Stimulated activated CD4-positive, alpha-beta T cell treated with anti-CD3 and anti-CD28 coated beads, Interleukin-1b, Interleukin-23, amount 100 ng/mL, for 1 hour (primary cell): ENCODE data around the gene GPANK1.

Experiments used
- DNase-seq, 2 donors: peaks; one replicate each; pipeline ENCODE4 v3.0.0-alpha.2; 2020; ENCODE audit warnings: low read depth in 2 of 2

The GPANK1 gene

GRCh38 chr6:31691078-31691463, 26.3 kb upstream of the GPANK1 start:
- no peak for DNase-seq

GRCh38 chr6:31690231-31691077, 25.7 kb upstream of the GPANK1 start:
- DNase-seq, result no peak

GRCh38 chr6:31689249-31690110, 24.7 kb upstream of the GPANK1 start:
- DNase-seq, result no peak

DNA sequence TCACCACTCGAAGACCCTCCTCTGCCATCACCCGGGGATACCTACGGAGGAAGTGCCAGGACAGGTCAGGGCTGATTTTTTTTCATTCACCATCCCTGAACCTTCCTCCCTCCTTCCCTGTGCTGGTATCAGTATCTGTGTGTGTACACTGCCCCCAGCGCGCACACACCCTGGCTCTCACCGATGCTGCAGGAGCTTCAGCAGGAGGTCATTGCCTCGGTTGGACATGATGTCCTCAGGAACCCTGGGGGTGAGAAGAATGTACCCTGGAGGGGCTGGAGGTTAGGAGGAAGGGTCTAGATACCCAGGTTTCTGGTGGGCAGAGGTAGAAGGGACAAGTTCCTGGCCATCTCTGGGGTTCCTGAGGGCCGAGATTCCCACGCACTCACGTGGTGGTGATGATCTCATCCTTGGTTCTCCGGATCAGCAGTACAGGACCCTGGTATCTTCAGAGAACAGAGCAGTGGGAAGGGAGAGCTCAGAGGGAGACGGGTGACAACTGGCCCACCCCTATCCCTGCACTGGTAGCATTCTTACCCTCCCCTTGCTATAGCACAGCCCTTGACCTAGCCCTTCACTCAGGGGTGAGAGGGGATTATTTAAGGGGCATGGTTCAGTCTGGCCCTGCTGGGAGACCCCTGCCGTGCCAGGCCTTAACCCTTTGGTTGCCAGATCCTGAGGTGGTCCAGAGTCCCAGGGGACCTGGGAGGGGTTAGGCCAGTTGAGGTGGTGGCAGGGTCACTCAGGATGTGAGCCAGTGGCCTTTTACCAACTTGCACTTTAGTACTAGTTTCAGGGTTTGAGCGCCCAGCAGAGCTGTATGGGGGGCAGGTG, 23.3 kb upstream of the GPANK1 start:
- no peak for DNase-seq

DNA sequence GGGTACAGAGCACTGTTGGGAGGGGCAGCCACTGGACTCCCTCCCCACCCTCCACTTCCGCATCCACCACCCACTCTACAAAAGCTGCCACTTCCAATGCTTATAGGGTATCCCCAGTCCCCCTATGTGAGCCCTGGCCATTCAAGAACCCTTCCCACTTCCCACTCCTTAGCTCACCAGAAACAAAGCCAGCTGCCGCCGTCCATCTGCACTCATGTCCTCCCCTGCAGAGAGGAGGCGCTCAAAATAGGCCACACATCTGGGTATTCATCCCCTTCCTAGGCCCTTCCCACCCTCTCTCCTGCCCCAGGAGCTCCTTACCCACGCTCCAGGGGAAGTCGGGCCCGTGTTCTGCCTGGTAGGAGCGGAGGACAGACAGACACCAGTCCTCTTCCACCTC, 22.5 kb upstream of the GPANK1 start:
- no peak for DNase-seq

- DNase-seq, result no peak
These were observed 21.7 kb upstream of the GPANK1 start for GRCh38 chr6:31686483-31686882.

DNA sequence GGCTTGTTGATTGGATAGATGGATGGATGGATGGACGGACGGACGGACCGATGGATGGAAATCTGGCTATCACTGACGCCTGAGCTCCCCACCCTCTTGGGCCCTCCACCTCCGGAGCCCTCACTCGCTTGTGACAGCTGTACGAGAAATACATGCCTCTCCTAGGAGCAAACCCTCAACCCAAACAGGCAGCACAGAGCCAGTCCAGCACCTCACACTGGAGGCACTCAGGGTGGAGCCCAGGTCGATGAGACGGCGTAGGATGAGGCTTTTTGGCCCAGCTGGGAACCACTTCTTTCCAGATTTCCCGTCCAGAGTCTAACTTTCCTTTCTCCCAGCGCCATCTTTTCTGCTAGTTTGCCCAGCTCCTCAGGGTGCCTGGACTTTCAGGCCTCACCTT, 18.8 kb upstream of the GPANK1 start:
- no peak for DNase-seq

GRCh38 chr6:31681135-31681671, 16.4 kb upstream of the GPANK1 start:
- no peak for DNase-seq

GRCh38 chr6:31680226-31681134, 15.7 kb upstream of the GPANK1 start, which contains the start of gene LY6G5C:
Gene LY6G5C, minus strand, starts transcription at chr6:31681067. Its CDS starts 694 bp downstream, at chr6:31680373.
- peak in 1 of 2 donors; percentile 35 for DNase-seq

- DNase-seq, result no peak
These were observed 13.2 kb upstream of the GPANK1 start for GRCh38 chr6:31677955-31678354.

DNA sequence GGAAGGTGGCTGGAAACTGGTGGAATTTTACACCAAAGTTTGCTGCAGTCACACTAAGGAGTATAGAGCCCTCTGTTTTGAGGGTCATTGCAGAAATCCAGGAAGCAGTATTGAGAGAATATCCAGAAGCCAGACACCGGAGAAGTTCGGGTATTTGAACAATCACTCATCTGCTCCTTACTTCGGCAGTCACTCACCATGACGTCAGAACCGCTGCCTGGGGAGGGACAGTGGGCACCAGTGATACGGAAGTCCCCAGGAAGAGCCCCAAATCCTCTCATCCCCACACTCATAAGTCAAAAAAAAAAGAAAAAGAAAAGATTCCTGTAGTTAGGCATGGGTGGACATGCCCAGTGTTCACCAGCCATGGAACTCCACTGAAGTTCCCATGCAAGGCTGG, 12.1 kb upstream of the GPANK1 start:
- no peak for DNase-seq

DNA sequence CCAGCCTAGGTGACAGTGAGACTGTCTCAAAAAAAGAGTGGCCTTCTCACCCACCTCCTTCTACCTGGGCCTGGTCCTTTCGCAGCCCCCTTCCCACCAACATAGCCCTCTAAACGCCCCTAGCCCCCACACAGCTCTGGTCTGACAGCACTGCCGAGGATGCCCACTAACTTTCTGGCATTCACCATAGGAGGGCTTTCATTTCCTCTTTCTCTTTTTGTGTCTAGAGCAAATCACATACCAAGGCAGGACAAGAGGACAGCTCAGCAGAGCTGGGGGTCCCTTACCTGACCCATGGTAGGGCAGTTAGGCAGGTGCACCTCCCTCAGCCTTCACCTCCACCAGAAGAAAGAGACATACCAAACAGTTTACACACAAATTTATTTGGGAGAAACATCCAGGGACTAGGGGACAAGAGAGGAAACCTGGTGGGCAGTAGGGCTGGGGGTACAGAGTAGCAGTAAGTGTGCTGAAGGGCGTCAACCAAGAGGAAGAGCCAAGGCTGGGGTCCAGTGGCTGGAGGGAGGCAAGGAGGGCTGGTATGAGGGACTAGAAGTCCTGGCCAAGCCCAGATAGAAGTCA, 11.6 kb upstream of the GPANK1 start:
- DNase-seq, result no peak

GRCh38 chr6:31669676-31670075, 4.9 kb upstream of the GPANK1 start, which contains the start of gene LY6G5B:
Gene LY6G5B, plus strand, starts transcription at chr6:31669976. Its CDS starts 975 bp downstream, at chr6:31670951.
- DNase-seq, result no peak

DNA sequence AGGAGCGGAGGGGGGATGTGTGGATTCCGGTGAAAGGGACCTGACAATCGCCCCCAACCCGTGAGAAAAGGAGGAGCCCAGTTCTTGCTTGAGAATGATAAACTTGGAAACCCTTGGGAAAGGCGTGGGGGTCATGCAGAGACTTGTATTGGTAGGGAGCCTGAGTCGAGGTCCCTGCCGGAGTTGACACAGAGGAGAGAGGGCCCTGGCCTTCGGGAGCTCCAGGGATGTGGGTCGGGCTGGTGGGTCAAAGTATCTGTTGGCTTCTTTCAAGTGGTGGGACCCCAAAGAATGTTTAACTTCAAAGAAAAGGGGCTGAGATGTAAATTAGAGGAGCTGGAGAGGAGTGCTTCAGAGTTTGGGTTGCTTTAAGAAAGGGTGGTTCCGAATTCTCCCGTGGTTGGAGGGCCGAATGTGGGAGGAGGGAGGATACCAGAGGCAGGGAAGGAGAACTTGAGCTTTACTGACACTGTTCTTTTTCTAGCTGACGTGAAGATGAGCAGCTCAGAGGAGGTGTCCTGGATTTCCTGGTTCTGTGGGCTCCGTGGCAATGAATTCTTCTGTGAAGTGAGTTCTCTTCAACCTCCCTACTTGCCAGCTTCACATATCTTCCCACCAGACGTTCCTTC, 1.7 kb upstream of the GPANK1 start:
- DNase-seq, result no peak

DNA sequence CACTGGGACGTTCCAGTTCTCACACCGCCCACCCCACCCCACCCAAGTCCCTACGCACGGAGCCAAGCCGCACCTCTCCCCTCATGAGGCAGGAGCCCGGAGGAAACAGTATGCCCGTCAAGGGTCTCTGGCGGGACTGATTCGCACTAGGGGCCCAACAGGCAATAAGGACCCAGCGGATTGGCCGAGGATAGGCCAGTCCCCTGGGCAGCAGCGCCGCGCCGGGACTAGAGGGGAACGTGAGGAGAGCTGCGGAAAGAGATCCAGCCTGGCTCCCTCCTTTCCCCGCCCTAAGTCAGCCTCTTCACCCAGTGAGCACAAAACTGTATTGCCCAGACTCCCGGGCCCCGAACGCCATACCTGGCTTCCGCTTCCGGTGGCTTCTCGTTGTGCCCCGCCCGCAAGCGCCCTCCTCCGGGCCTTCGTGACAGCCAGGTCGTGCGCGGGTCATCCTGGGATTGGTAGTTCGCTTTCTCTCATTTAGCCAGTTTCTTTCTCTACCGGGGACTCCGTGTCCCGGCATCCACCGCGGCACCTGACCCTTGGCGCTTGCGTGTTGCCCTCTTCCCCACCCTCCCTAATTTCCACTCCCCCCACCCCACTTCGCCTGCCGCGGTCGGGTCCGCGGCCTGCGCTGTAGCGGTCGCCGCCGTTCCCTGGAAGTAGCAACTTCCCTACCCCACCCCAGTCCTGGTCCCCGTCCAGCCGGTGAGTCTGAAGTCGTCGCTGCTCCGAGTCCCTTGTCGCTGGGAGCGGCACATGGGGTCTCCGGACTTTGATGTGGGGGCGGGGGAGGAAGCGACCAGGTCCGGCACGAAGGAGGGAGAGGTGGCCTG, 922 bp upstream of the GPANK1 start, which contains the start of gene CSNK2B:
CSNK2B (plus strand) TSS at position 580 of the 836 bp plus-strand sequence. CDS start 752 bp downstream, outside the sequence.
- DNase-seq, result peak; percentile 91 to 96

DNA sequence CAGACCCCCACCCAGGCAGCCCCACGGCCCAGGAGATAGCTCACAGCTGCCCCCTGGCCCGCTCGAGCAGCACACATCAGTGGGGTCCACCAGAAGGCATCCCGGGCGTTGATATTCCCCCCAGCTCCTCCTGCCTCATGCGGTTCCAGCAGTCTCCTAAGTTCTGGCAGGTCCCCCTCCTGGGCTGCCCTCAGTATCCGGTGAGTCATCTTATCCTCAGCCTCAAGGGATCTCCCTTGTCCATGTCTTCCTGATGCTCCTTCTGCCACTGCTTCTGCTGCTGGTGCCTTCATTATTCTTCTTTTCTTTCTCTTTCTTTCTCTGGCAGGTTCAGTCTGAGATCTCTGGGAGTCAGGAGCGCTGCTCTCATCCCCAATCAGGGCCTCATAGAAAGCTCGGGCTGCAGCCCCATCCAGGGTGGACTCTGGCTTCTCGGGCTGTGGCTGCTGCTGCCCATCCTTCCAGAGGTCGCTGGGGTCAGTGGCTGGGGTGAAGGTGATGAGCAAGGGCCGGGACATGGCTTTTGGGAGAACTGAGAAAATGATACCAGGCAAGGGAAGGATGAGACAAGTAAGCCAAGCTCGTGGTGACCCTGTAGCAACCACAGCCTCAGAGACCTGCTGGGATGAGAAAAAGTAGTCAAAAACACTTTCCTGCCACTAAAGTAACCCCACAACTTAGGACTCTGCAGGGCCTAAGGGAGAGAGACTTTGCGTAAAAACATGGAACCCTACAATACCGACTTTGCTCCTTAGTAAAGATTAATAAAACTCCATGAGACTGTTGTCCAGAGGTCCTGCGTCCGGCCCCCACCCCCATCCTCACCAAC, 622 bp downstream of the GPANK1 start:
- DNase-seq, result no peak

DNA sequence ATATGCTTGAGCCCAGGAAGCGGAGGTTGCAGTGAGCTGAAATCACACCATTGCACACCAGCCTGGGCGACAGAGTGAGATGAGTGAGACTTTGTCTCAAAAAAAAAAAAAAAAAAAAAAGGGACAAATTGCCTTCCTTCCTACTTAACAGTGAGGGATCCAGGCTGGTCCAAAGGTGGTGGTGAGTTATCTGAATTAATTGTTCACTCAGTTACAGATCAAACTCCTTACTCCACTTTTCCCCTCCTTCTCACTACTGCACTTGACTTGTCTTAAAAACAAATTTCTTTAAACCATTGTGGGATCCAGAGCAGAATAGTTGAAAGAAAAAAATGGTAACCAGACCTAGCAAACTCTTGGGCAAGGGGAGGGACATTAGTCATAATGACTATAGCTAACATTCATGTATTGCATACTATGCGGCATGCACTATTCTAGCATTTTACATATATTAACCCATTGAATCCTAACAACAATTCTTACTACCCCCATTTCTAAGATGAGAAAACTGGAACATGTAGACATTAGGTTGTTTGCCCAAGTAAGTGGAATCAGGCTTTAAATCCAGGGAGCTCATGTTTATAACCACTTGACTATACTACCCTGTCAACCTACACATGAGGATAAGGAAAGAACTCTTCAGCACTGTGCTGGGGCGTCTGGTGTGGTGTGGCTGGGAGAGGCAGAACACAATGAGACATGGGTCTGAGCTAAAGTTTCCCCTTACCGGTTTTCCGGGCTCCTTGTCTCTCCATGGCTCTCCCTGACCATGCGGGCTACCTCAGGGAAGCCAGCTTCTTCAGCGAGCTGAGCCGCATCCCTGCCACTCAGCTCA, 1.5 kb downstream of the GPANK1 start:
- DNase-seq, result no peak
